Neuronal stem cell (in vitro differentiated cells): Measurements from ENCODE around the gene SMIM14. TPM values are rescaled to one million over a fixed set of nuclear protein-coding genes. Genes with fewer than 3 reads are reported as not detected.

Source experiments
- DNase-seq: peaks from one replicate; pipeline ENCODE4 v3.0.0-alpha.2; 2013; ENCODE audit warnings: low spot score
- H2AFZ ChIP-seq: one replicate; pipeline ENCODE4 v1.6.1; 2013; ENCODE audit warnings: mild to moderate bottlenecking, low read length, inconsistent platforms
- H2AK5ac ChIP-seq: 2 replicates; pipeline ENCODE4 v1.6.1; 2013; ENCODE audit warnings: low read depth, mild to moderate bottlenecking, inconsistent platforms, low read length, moderate library complexity, mixed read lengths
- H2BK120ac ChIP-seq: 2 replicates; pipeline ENCODE4 v1.6.1; 2013; ENCODE audit warnings: low read depth, mild to moderate bottlenecking, inconsistent platforms, low read length, moderate library complexity, mixed read lengths
- H2BK12ac ChIP-seq: one replicate; pipeline ENCODE4 v1.6.1; 2013; ENCODE audit warnings: low read length, inconsistent platforms
- H2BK15ac ChIP-seq: 2 replicates; pipeline ENCODE4 v1.6.1; 2013; ENCODE audit warnings: mild to moderate bottlenecking, low read length, inconsistent platforms, mixed read lengths
- H2BK5ac ChIP-seq: one replicate; pipeline ENCODE4 v1.6.1; 2013; ENCODE audit warnings: inconsistent platforms, mild to moderate bottlenecking, low read length, moderate library complexity
- H3K14ac ChIP-seq: one replicate; pipeline ENCODE4 v1.6.1; 2013; ENCODE audit warnings: low read length, inconsistent platforms
- H3K18ac ChIP-seq: 2 replicates; pipeline ENCODE4 v1.6.1; 2013; ENCODE audit warnings: low read length, inconsistent platforms
- H3K23ac ChIP-seq: 2 replicates; pipeline ENCODE4 v1.6.1; 2013; ENCODE audit warnings: low read depth, mild to moderate bottlenecking, mixed read lengths, low read length, inconsistent platforms; ENCODE audit not compliant: poor library complexity
- H3K27ac ChIP-seq: replicated peaks from 3 replicates; pipeline ENCODE4 v1.5.1; 2013; ENCODE audit warnings: low read length, inconsistent platforms
- H3K27me3 ChIP-seq, 3 experiments: 2 replicates each; pipeline ENCODE4 v1.6.1; 2013; ENCODE audit warnings: low read length in 3 of 3, mild to moderate bottlenecking in 2 of 3, inconsistent platforms in 1 of 3, low read depth in 1 of 3, mixed read lengths in 1 of 3, moderate library complexity in 1 of 3; ENCODE audit not compliant: control insufficient read depth in 3 of 3, insufficient read depth in 3 of 3
- H3K36me3 ChIP-seq, 2 donors: replicated peaks in 1 of 2; 2 replicates each; pipeline ENCODE4 v1.6.1; 2013; ENCODE audit warnings: low read length in 2 of 2; ENCODE audit not compliant: control insufficient read depth in 2 of 2, insufficient read depth in 2 of 2
- H3K4ac ChIP-seq: 2 replicates; pipeline ENCODE4 v1.6.1; 2013; ENCODE audit warnings: inconsistent platforms, mild to moderate bottlenecking, low read length, moderate library complexity
- H3K4me1 ChIP-seq, 2 donors: 1 replicate in 1 of 2; 2 replicates in 1 of 2; pipeline ENCODE4 v1.6.1; 2013; ENCODE audit warnings: low read length in 2 of 2, low read depth in 1 of 2; ENCODE audit not compliant: control insufficient read depth in 2 of 2, insufficient read depth in 1 of 2
- H3K4me2 ChIP-seq: one replicate; pipeline ENCODE4 v1.6.1; 2013; ENCODE audit warnings: mild to moderate bottlenecking, low read length, inconsistent platforms; ENCODE audit not compliant: insufficient read depth, poor library complexity, severe bottlenecking
- H3K4me3 ChIP-seq, 2 donors: 2 replicates each; pipeline ENCODE4 v1.5.1; 2013; ENCODE audit warnings: low read length in 2 of 2, mild to moderate bottlenecking in 2 of 2, inconsistent platforms in 1 of 2, moderate library complexity in 1 of 2
- H3K79me1 ChIP-seq: one replicate; pipeline ENCODE4 v1.6.1; 2013; ENCODE audit warnings: low read depth, mild to moderate bottlenecking, inconsistent platforms, low read length, moderate library complexity
- H3K9ac ChIP-seq: one replicate; pipeline ENCODE4 v1.6.1; 2013; ENCODE audit warnings: mild to moderate bottlenecking, low read depth, low read length, inconsistent platforms; ENCODE audit not compliant: poor library complexity
- H3K9me3 ChIP-seq, 2 donors: replicated peaks in 1 of 2; 2 replicates each; pipeline versions ENCODE3 to v1.6.1; 2013; ENCODE audit warnings: low read length in 2 of 2, mild to moderate bottlenecking in 2 of 2, inconsistent platforms in 1 of 2, low read depth in 1 of 2, mixed read lengths in 1 of 2, moderate library complexity in 1 of 2; ENCODE audit not compliant: control insufficient read depth in 2 of 2, insufficient read depth in 1 of 2
- H4K8ac ChIP-seq: one replicate; pipeline ENCODE4 v1.6.1; 2013; ENCODE audit warnings: low read depth, mild to moderate bottlenecking, inconsistent platforms, low read length, moderate library complexity
- H4K91ac ChIP-seq: one replicate; pipeline ENCODE4 v1.6.1; 2013; ENCODE audit warnings: low read length, low read depth, mild to moderate bottlenecking, inconsistent platforms; ENCODE audit not compliant: poor library complexity
- WGBS, 2 donors: extraction: QIAGEN DNeasy Blood & Tissue Kit; methylation state at CpG; one replicate each; pipeline ENCODE4 v1.1.7; 2013; ENCODE audit warnings: missing lambda C conversion rate in 2 of 2, mixed read lengths in 1 of 2; ENCODE audit not compliant: insufficient read length in 2 of 2, insufficient replicate concordance in 1 of 2; ENCODE audit errors: extremely low coverage in 2 of 2; 5-methylcytosine and 5-hydroxymethylcytosine counted together
- small RNA-seq: library from polyadenylated mRNA; stranded (forward); fragments of <200 nt; extraction: miRNeasy Mini kit (QIAGEN cat#:217004); gene quantifications from one replicate; pipeline ENCODE3, GENCODE V24; 2013; ENCODE audit not compliant: insufficient read depth

SMIM14 gene

DNA sequence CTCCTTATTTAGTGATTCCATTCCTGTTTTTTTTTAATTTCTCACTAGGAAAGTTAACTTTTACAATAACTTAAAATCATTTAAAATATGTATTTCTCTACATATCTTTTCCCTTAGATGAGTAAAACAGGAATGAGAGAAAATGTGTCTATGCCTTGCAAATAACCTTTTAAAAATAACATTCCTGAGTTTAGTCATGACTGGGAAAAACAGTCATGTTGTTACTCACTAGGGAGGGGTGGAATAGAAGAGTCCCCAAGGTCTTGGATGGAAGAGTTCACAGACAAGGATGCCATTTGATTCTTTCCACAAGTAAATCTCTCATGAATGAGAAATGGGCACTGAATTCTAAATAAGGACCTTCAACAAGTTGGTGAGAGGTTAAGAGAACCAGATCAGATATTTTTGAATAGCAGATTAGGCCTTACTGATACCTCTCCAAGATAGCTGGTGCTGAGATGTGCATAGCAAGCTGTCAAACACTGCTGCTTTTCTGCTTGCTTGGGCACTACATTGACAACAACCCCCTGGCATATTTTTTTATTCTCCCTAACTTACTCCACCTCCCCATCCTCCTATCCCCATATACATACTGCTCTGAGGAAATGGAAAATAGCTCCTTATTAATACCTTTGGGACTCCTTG is 136.5 kb downstream of the SMIM14 start:
- H3K4ac ChIP-seq = no peak overlapping the region
- H3K23ac ChIP-seq = no peak overlapping the region
- no peak overlapping the region for H3K27ac ChIP-seq
- no peak overlapping the region for H2AFZ ChIP-seq
- no peak overlapping the region for H3K4me2 ChIP-seq
- H2BK5ac ChIP-seq = no peak overlapping the region
- H2BK120ac ChIP-seq = no peak overlapping the region
- H3K27me3 ChIP-seq = no peaks in the 10 kb centered on the region
- no peak overlapping the region for H2BK12ac ChIP-seq
- H3K14ac ChIP-seq = no peak overlapping the region
- H3K9ac ChIP-seq = no peak overlapping the region
- no peak for DNase-seq
- H3K4me3 ChIP-seq = no peak overlapping the region
- H2BK15ac ChIP-seq = no peak overlapping the region
- H3K9me3 ChIP-seq = no peaks in the 10 kb centered on the region
- no peaks in the 10 kb centered on the region for H3K4me1 ChIP-seq
- H4K8ac ChIP-seq = no peak overlapping the region
- no peak overlapping the region for H2AK5ac ChIP-seq
- H3K18ac ChIP-seq = no peak overlapping the region
- H4K91ac ChIP-seq = no peak overlapping the region
- peaks cover 22 to 88% of the 10 kb centered on the region in 2 donors for H3K36me3 ChIP-seq
- no peaks in the 10 kb centered on the region for H3K79me1 ChIP-seq

DNA sequence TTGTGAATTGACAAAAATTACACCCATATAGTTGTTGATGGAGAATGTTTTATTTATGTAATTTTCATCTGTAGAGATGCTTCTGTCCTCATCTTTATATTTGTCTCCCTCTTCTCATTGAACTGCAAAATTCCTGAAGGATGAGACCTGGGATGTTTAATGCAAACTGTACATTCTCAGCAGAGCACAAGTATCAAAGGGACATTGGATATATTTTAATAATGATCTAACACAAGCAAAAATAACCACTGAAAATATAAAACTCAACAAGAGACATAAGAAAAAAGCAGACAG is 140.0 kb downstream of the SMIM14 start:
- H3K14ac ChIP-seq = no peak overlapping the region
- H2BK120ac ChIP-seq = no peak overlapping the region
- no peak overlapping the region for H2AFZ ChIP-seq
- no peak overlapping the region for H2AK5ac ChIP-seq
- H3K9ac ChIP-seq = no peak overlapping the region
- DNase-seq = no peak
- no peak overlapping the region for H3K27ac ChIP-seq
- no peak overlapping the region for H3K18ac ChIP-seq
- no peaks in the 10 kb centered on the region for H3K4me1 ChIP-seq
- H3K4me3 ChIP-seq = no peak overlapping the region
- H3K23ac ChIP-seq = no peak overlapping the region
- no peak overlapping the region for H2BK12ac ChIP-seq
- H3K9me3 ChIP-seq = no peaks in the 10 kb centered on the region
- no peak overlapping the region for H4K91ac ChIP-seq
- H3K4me2 ChIP-seq = no peak overlapping the region
- H3K27me3 ChIP-seq = no peaks in the 10 kb centered on the region
- no peak overlapping the region for H3K4ac ChIP-seq
- no peak overlapping the region for H4K8ac ChIP-seq
- H3K36me3 ChIP-seq = peaks cover 7 to 53% of the 10 kb centered on the region in 2 donors
- no peaks in the 10 kb centered on the region for H3K79me1 ChIP-seq
- no peak overlapping the region for H2BK5ac ChIP-seq
- no peak overlapping the region for H2BK15ac ChIP-seq

DNA sequence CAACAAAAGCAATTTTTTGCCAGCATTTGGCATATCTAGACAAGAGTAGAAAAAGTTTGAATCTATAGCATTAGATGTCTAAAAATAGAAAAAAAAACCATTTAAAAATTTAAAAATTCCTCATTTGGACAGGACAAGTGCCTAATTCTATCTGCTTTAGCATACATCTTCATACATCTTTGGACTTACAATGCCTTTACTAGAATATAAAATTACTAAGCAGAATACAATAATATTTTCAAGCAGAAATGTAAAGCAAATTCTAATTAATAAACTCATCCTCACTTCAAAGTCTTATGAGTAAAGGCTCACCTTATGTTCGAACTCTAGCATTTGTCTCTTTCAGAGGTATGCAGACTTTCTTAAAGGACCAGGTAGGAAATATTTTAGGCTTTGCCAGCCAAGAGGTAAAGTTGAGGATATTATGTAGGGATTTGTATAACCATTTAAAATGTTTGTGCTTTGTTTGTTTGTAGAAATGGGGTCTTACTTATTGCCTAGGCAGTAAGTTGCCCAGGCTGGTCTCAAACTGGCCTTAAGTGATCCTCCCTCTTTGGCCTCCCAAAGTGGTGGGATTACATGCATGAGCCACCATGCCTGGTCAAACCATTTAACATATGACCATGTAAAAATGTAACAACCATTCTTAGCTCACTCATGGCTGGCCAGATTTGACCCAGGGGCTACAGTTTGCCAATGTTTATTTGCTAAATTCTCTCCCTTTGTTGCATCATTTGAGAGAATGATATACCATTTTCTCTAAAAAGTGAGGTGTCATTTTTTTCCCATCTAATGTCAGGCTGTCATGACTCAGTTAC is 140.5 kb downstream of the SMIM14 start:
- WGBS, 2 donors = no CpG with 5 or more reads among the region's 1 CpG
- no peaks in the 10 kb centered on the region for H3K79me1 ChIP-seq
- DNase-seq = no peak

More for the DNA sequence above, 140.5 kb downstream of the SMIM14 start:
- Histone ChIP-seq H2AFZ (no peak overlapping the region), H4K8ac (no peak overlapping the region), H3K27ac (no peak overlapping the region), H2AK5ac (no peak overlapping the region), H3K4ac (no peak overlapping the region), H2BK15ac (no peak overlapping the region), H3K9ac (no peak overlapping the region), H3K4me2 (no peak overlapping the region), H3K4me3 (no peak overlapping the region), H3K18ac (no peak overlapping the region), H3K4me1 (no peaks in the 10 kb centered on the region), H3K23ac (no peak overlapping the region), H3K9me3 (no peaks in the 10 kb centered on the region), H2BK120ac (no peak overlapping the region), H3K36me3 (peaks cover 5 to 48% of the 10 kb centered on the region in 2 donors), H3K27me3 (no peaks in the 10 kb centered on the region), H3K14ac (no peak overlapping the region), H2BK5ac (no peak overlapping the region), H2BK12ac (no peak overlapping the region), H4K91ac (no peak overlapping the region)

Small RNA genes within 50 kb of the gene (small RNA-seq; reads per million reads assigned to genes)
- not detected for gene RNU7-11P
